Adrenal gland (tissue), 12 donors: ENCODE measurements around the gene RSRC1. TPM values are rescaled to one million over a fixed set of nuclear protein-coding genes. Genes with fewer than 3 reads are reported as not detected.

Source experiments
- DNase-seq, 7 donors: peaks; one replicate each; pipeline ENCODE4 v3.0.0-alpha.2; 2019 to 2020
- H3K27ac ChIP-seq, 5 donors: fragments of 200-600 bp; sonication (generic) in 4 of 5; 1 replicate in 3 of 5; 2 replicates in 2 of 5; pipeline versions ENCODE4 v1.5.1 to v1.8.0; 2016 to 2020; ENCODE audit warnings: mild to moderate bottlenecking in 1 of 5
- H3K27me3 ChIP-seq: fragments of 200-600 bp; 2 replicates; pipeline ENCODE4 v1.8.0; 2021
- H3K36me3 ChIP-seq, 2 donors: fragments of 200-600 bp; replicated peaks in 1 of 2; 1 replicate in 1 of 2; 2 replicates in 1 of 2; pipeline versions ENCODE4 v1.5.1 to v1.8.0; 2018 to 2022
- H3K4me1 ChIP-seq, 2 donors: fragments of 200-600 bp; replicated peaks in 1 of 2; 1 replicate in 1 of 2; 2 replicates in 1 of 2; pipeline versions ENCODE4 v1.5.1 to v1.8.0; 2018 to 2021
- H3K4me3 ChIP-seq, 4 donors: fragments of 200-600 bp; sonication (generic) in 3 of 4; one replicate each; pipeline ENCODE4 v1.5.1; 2016 to 2018
- H3K9me3 ChIP-seq, 3 donors: fragments of 200-600 bp; sonication (generic) in 1 of 3; replicated peaks in 1 of 3; 1 replicate in 2 of 3; 2 replicates in 1 of 3; pipeline versions ENCODE4 v1.5.1 to v1.8.0; 2016 to 2021
- CTCF ChIP-seq, 6 experiments: fragments of 450-650 bp in 4 of 6; fragments of 200-600 bp in 2 of 6; sonication (generic) in 1 of 6; IDR thresholded peaks; 1 replicate in 5 of 6; 2 replicates in 1 of 6; pipeline versions ENCODE4 v1.5.1 to v1.8.0; 2016 to 2021; ENCODE audit warnings: antibody characterized with exemption in 6 of 6, mild to moderate bottlenecking in 2 of 6, moderate library complexity in 1 of 6
- POLR2A ChIP-seq, 2 donors: fragments of 450-650 bp; IDR thresholded peaks; one replicate each; pipeline ENCODE4 v1.6.1; 2017; ENCODE audit warnings: antibody characterized with exemption in 2 of 2, mild to moderate bottlenecking in 2 of 2, moderate library complexity in 1 of 2
- WGBS, 4 donors: extraction: QIAGEN DNeasy Blood & Tissue Kit in 2 of 4; methylation state at CpG; one replicate each; pipeline versions ENCODE4 v1.1.5 to v1.1.7; 2013 to 2017; 5-methylcytosine and 5-hydroxymethylcytosine counted together
- intact Hi-C, 2 donors: fragments of 100-400 bp; cut with DNase I; formaldehyde crosslinking; loops; one replicate each; pipeline versions ENCODE4 v1.14.1 to v1.15.0; 2022 to 2023
- polyA plus RNA-seq, 3 donors: library from polyadenylated mRNA; stranded (reverse); fragments of 200-250 nt in 2 of 3; fragments of 350-450 nt in 1 of 3; fragmentation: Illumina TruSeq in 1 of 3; extraction: RNeasy Lipid Tissue Mini Kit (QIAGEN cat#74804) in 1 of 3; gene quantifications; one replicate each; pipeline ENCODE4 v1.2.3, GENCODE V29; 2013 to 2014
- total RNA-seq, 9 donors: library from RNA; depleted of rRNA in 4 of 9; stranded (reverse); fragments of >200 nt in 4 of 9; fragments of 120-200 nt in 1 of 9; fragmentation: NEBNext Ultra II Directional in 1 of 9; extraction: Animal tissue kit (Norgen Biotek cat#: 25700) in 1 of 9; gene quantifications; one replicate each; pipeline versions ENCODE4 v1.1.0 to v1.2.4, GENCODE V29; 2013 to 2023
- donor health status: healthy with polysubstance abuse.
- donor health status: Bipolar disorder and iron deficiency.
- donor health status: DM: yes; HTN: yes; CAD: no.
- donor health status: DM: no; HTN: no; CAD: no.
- donor health status: DM: no; HTN: no; CAD: no.
- donor health status: DM: yes; HTN: yes; CAD: no.

RSRC1 gene
- total and polyA plus RNA-seq, 12 donors, result 12.6 to 125 (median 37.5) TPM

DNA sequence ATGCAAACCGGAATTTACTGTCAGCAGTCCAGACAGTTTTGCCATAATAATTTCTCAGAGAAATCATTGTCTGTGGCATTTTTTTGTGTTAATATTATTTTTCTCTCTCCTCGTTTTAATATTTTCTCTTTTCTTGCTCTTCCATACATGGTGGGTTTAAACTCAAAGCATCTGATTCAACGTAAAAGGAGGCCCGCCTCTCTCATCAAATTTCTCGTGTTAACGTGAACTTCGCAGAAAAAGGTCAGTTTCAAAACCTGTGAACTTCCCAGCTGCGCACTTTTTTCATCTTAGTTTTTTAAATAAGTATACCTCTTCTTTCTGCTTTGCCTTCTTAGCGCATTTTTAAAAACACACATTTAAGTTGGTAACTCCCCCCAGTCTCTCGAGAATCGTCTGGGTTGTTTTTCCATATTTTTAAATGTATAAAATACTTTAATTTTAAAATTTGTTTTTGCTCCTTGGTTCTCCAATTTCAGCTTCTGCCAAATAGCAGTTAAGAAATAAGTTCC, 12.8 kb upstream of the RSRC1 start:
- intact Hi-C loops, result no loop called here
- TF ChIP-seq POLR2A (IDR thresholded peaks at IDR 0.05) (no peak), CTCF (IDR thresholded peaks at IDR 0.05) (no peak)
- no peak for DNase-seq
- H3K27me3 ChIP-seq, result peaks cover 87% of the 10 kb centered on the region
- no peak overlapping the region for H3K4me3 ChIP-seq
- 23 to 34% (median 28%) methylated on average over 11 of the region's 11 CpGs for WGBS, 4 donors
- H3K36me3 ChIP-seq, result no peaks in the 10 kb centered on the region
- H3K9me3 ChIP-seq, result no peaks in the 10 kb centered on the region
- H3K4me1 ChIP-seq, result peaks cover 12 to 13% of the 10 kb centered on the region in 2 donors
- H3K27ac ChIP-seq, result no peak overlapping the region

GRCh38 chr3:158097593-158098308, 12.1 kb upstream of the RSRC1 start:
- no peaks in the 10 kb centered on the region for H3K9me3 ChIP-seq
- 3 to 5% (median 5%) methylated on average over 15 to 60 of the region's 60 CpGs for WGBS, 4 donors
- H3K4me1 ChIP-seq, result peaks cover 12 to 13% of the 10 kb centered on the region in 2 donors
- peak overlapping the region in 2 of 4 donors; percentile 27 to 53 for H3K4me3 ChIP-seq
- no peak overlapping the region for H3K27ac ChIP-seq
- no peaks in the 10 kb centered on the region for H3K36me3 ChIP-seq
- H3K27me3 ChIP-seq, result peaks cover 93% of the 10 kb centered on the region
- intact Hi-C loops, result no loop called here
- DNase-seq, result peak; percentile 42 to 69 (median 58)
- TF ChIP-seq CTCF (IDR thresholded peaks at IDR 0.05) (no peak), POLR2A (IDR thresholded peaks at IDR 0.05) (no peak)

- Histone ChIP-seq H3K4me3 (peak overlapping the region in 1 of 4 donors; percentile 53), H3K4me1 (peaks cover 13 to 14% of the 10 kb centered on the region in 2 donors), H3K27me3 (peaks cover 98% of the 10 kb centered on the region), H3K27ac (no peak overlapping the region), H3K36me3 (no peaks in the 10 kb centered on the region), H3K9me3 (no peaks in the 10 kb centered on the region)
- DNase-seq, result no peak
- WGBS, 4 donors, result 4 to 9% (median 5%) methylated on average over 6 to 10 of the region's 10 CpGs
- intact Hi-C loops, result no loop called here
- no peak for TF ChIP-seq CTCF (IDR thresholded peaks at IDR 0.05)
These were observed 11.6 kb upstream of the RSRC1 start for GRCh38 chr3:158098309-158098639.

DNA sequence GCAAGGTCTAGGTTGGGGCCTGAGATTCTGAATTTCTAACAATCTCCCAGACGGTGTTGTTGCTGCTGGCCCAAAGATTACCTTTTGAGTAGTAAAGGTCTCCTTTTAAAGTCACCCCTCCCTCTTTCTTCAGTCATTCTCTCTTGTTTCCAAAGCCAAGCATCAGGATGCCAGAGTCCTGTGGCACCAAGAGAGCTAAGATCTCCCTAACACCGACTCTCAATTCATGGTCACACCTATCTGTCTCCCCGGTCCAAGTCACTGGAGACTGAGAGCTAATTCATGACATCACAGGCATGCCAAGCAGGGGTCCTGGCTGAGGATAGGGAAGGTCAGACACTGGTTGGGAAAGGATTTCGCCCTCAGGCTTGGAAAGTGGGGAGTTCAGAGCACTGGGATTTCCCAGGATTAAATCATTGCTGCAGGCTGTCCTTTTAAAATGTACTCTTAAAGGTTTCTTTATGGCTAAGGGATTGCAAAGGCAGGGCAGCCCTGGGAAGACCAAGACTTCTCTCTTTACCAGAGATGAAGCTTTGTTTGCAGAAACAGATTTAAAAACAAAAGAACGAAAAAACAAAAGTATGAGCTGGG, 11.0 kb upstream of the RSRC1 start:
- intact Hi-C loops, result no loop called here
- Histone ChIP-seq H3K4me1 (peaks cover 13 to 18% of the 10 kb centered on the region in 2 donors), H3K27me3 (peaks cover 99% of the 10 kb centered on the region), H3K9me3 (no peaks in the 10 kb centered on the region), H3K4me3 (no peak overlapping the region), H3K36me3 (no peaks in the 10 kb centered on the region), H3K27ac (no peak overlapping the region)
- no peak for TF ChIP-seq POLR2A (IDR thresholded peaks at IDR 0.05)
- no peak for TF ChIP-seq CTCF (IDR thresholded peaks at IDR 0.05)
- no peak for DNase-seq
- WGBS, 4 donors, result 8 to 14% (median 11%) methylated on average over 5 of the region's 5 CpGs
